Cardiac muscle cell (in vitro differentiated cells and primary cell): ENCODE measurements around the gene LRRC8C. TPM values are rescaled to one million over a fixed set of nuclear protein-coding genes. Genes with fewer than 3 reads are reported as not detected.
"Not testable (repeated sequence)": the region's sequence is repeated elsewhere in the genome, so short reads cannot be mapped to it uniquely, and the experiment has no call there.

Experiments
- DNase-seq, 2 donors: peaks; one replicate each; pipeline versions ENCODE4 v3.0.0 to v3.0.0-alpha.2; 2010 to 2017; ENCODE audit warnings: low read depth in 1 of 2, low spot score in 1 of 2
- H3K27ac ChIP-seq: fragments of 200-600 bp; sonication (generic); 2 replicates; pipeline ENCODE4 v1.5.1; 2016
- H3K27me3 ChIP-seq: fragments of 200-600 bp; sonication (generic); 2 replicates; pipeline ENCODE4 v1.6.0; 2016; ENCODE audit warnings: control low read depth
- H3K36me3 ChIP-seq: fragments of 200-600 bp; sonication (generic); 2 replicates; pipeline ENCODE4 v1.5.1; 2016; ENCODE audit warnings: control low read depth
- H3K4me1 ChIP-seq: fragments of 200-600 bp; sonication (generic); 2 replicates; pipeline ENCODE4 v1.8.1; 2017; ENCODE audit warnings: low read depth, mild to moderate bottlenecking, mixed run types
- H3K4me3 ChIP-seq: fragments of 200-600 bp; sonication (generic); 2 replicates; pipeline ENCODE4 v1.5.1; 2016; ENCODE audit warnings: mild to moderate bottlenecking
- H3K9me3 ChIP-seq: fragments of 200-600 bp; sonication (generic); 2 replicates; pipeline ENCODE4 v1.5.1; 2017; ENCODE audit warnings: low read depth, mild to moderate bottlenecking, control low read depth
- polyA plus RNA-seq: library from polyadenylated mRNA; unstranded; fragments of >200 nt; fragmentation: Nextera tagmentation; extraction: Ambion mirVana; gene quantifications from 2 replicates; pipeline ENCODE4 v1.2.1, GENCODE V29; 2016
- total RNA-seq: library from RNA; depleted of rRNA; stranded (reverse); fragments of >200 nt; gene quantifications from 2 replicates; pipeline ENCODE4 v1.2.3, GENCODE V29; 2016
- TF ChIP-seq, protein P1 (sequence below): IDR thresholded peaks from 2 replicates; pipeline ENCODE4 v1.5.1; 2012; ENCODE audit warnings: low read depth, mild to moderate bottlenecking, low read length

LRRC8C gene
- total and polyA plus RNA-seq, 2 experiments from 2014 or later, result 2.3 to 4.3 TPM

GRCh38 chr1:89589515-89589914 is 43.4 kb upstream of the LRRC8C start:
- H3K36me3 ChIP-seq, result no peaks in the 10 kb centered on the region
- TF ChIP-seq, protein P1, sequence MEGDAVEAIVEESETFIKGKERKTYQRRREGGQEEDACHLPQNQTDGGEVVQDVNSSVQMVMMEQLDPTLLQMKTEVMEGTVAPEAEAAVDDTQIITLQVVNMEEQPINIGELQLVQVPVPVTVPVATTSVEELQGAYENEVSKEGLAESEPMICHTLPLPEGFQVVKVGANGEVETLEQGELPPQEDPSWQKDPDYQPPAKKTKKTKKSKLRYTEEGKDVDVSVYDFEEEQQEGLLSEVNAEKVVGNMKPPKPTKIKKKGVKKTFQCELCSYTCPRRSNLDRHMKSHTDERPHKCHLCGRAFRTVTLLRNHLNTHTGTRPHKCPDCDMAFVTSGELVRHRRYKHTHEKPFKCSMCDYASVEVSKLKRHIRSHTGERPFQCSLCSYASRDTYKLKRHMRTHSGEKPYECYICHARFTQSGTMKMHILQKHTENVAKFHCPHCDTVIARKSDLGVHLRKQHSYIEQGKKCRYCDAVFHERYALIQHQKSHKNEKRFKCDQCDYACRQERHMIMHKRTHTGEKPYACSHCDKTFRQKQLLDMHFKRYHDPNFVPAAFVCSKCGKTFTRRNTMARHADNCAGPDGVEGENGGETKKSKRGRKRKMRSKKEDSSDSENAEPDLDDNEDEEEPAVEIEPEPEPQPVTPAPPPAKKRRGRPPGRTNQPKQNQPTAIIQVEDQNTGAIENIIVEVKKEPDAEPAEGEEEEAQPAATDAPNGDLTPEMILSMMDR, result no peak
- peak in 1 of 2 donors; percentile 42 for DNase-seq

GRCh38 chr1:89590341-89591080 is 42.4 kb upstream of the LRRC8C start:
- Histone ChIP-seq H3K27ac (peak overlapping the region; percentile 17), H3K9me3 (no peaks in the 10 kb centered on the region), H3K4me3 (no peak overlapping the region), H3K27me3 (no peaks in the 10 kb centered on the region), H3K4me1 (no peaks in the 10 kb centered on the region), H3K36me3 (no peaks in the 10 kb centered on the region)
- TF ChIP-seq, protein P1, result no peak
- DNase-seq, result no peak

More at GRCh38 chr1:89589515-89589914, 43.4 kb upstream of the LRRC8C start:
- no peaks in the 10 kb centered on the region for H3K4me1 ChIP-seq
- no peaks in the 10 kb centered on the region for H3K27me3 ChIP-seq
- H3K4me3 ChIP-seq, result no peak overlapping the region
- H3K27ac ChIP-seq, result no peak overlapping the region
- H3K9me3 ChIP-seq, result no peaks in the 10 kb centered on the region

DNA sequence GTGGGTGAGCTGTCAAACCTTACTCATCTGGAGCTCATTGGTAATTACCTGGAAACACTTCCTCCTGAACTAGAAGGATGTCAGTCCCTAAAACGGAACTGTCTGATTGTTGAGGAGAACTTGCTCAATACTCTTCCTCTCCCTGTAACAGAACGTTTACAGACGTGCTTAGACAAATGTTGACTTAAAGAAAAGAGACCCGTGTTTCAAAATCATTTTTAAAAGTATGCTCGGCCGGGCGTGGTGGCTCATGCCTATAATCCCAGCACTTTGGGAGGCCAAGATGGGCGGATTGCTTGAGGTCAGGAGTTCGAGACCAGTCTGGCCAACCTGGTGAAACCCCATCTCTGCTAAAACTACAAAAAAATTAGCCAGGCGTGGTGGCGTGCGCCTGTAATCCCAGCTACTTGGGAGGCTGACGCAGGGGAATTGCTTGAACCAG is 40.0 kb upstream of the LRRC8C start:
- H3K4me3 ChIP-seq, H3K4me1 ChIP-seq, H3K27ac ChIP-seq, DNase-seq, H3K36me3 ChIP-seq, H3K9me3 ChIP-seq, H3K27me3 ChIP-seq: not testable (repeated sequence)

DNA sequence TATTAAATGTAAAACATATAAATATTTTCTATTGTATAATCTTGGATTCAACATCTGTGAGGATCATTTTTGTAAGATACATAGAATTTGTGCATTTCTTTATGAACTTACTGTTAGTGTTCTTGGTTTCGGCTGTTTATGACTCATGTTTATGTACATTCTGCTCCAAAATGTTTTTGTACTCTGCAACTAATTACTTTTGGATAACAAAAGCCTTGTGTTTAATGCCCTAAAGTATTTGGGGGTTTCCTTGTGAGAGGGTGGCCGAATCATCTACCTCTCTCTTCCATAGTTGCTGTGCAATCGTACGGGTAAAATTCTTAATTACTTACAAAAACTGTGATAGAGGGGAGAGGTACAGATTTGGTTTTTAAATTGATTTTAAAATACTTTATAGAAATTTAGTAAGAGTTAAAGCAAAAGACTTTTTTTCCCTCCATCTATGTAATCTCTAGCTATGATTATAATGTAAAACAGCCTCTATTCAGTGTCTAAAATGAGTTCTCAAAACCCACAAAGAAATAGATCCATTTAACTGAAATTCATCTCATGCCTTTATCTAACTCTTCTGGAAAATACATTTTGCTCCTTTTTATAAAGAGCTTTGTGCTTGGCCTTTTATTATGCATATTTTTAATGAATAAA is 38.7 kb upstream of the LRRC8C start:
- Histone ChIP-seq H3K4me1 (no peaks in the 10 kb centered on the region), H3K36me3 (no peaks in the 10 kb centered on the region), H3K4me3 (no peak overlapping the region), H3K9me3 (no peaks in the 10 kb centered on the region), H3K27ac (no peak overlapping the region), H3K27me3 (no peaks in the 10 kb centered on the region)
- DNase-seq, result no peak
- TF ChIP-seq, protein P1, result no peak

DNA sequence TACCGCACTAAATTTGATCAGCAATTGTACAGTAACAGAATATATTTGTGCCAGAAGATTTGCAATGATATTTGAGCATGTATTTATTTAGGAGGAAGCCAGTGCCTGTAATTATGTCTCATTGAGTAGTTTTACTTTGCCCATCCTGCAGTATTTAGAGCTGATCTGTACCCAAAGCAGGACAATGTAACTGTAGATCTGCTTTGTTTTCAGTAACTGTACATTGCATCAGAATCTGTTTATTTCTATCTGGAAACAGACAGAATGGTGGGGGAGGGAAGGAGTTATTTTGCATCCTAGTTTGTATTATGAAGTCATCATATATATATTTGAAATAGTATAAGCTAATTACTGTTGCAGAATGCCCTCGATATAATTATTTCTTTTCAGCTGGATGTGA is 36.2 kb upstream of the LRRC8C start:
- no peaks in the 10 kb centered on the region for H3K9me3 ChIP-seq
- TF ChIP-seq, protein P1, result no peak
- H3K4me3 ChIP-seq, result no peak overlapping the region
- no peak overlapping the region for H3K27ac ChIP-seq
- no peak for DNase-seq
- no peaks in the 10 kb centered on the region for H3K27me3 ChIP-seq
- no peaks in the 10 kb centered on the region for H3K36me3 ChIP-seq
- no peaks in the 10 kb centered on the region for H3K4me1 ChIP-seq
